Measurements from ENCODE around the gene EN2. TPM values are rescaled to one million over a fixed set of nuclear protein-coding genes. Genes with fewer than 3 reads are reported as not detected.

The EN2 gene
- total RNA-seq, 1 experiment from 2014 or later, result 1.5 TPM

DNA sequence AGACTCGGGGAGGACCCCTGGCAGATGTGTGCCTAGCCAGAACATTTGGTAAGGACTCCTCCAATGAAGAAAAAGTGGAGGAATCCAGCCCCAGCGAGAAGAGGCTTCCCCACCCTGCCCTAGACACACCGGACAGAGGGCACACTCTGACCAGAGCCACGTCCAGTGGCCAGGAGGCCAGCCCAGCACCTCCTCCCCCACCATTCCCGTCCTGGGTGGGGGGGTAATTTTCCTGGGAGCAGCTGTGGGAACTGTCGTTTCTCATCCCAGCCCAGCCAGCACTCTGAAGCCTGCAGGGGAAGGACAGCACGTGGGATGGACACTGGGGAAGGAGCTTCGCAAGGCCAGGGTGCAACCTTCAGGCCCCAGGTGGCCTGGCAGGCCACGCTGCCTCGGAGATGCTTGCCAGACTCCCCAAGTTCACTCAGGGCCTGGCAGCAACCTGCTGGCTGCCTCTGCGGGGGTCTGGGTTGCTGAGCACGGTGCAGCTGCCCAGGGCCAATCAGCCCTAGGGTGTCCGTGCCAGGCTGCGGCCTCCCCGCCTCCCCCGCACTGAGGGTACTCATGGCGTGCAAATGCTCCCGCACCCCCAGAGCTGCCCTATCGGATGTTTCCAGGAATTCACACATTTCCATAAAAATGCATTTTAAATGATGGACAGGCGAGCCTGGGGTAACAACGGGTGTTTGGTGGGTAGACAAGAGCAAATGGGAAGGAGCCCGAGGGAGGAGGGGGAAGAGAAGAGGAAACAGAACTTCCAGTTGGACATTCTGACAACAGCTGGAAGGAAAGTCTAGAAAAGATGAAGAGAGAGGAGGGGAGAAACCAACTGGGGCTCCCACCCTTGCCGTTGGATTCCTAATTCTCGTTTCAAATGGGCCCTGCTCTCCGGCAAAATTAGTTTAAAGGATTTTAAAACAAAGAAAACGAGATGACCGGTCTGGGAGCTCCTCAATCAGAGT is 1.9 kb upstream of the EN2 start:
- H3K4me1 ChIP-seq (ENCODE audit: control insufficient read depth, insufficient read depth, low read length), result no peaks in the 10 kb centered on the region
- DNase-seq (ENCODE audit: low read depth, low spot score) (no peak), ATAC-seq (no peak)
- H3K36me3 ChIP-seq (ENCODE audit: control insufficient read depth, insufficient read depth, low read length), result no peaks in the 10 kb centered on the region
- in situ Hi-C loops (cut with HindIII; ENCODE audit: low pct_unique_long_range_greater_than_20kb, low sequenced_read_pairs) (no loop called here), intact Hi-C loops (cut with micrococcal nuclease; ENCODE audit: unreplicated experiment) (no loop called here)
- ChIA-PET POLR2A (no interaction called here), CTCF (no interaction called here)
- peak overlapping the region; percentile 56 to 72 for H3K4me3 ChIP-seq (ENCODE audit: low read depth in 2 of 2, low read length in 2 of 2)
- H3K9me3 ChIP-seq (ENCODE audit: control insufficient read depth, insufficient read depth, low read depth, low read length), result no peaks in the 10 kb centered on the region
- no TSS peak for BruUV-seq (replicated peaks)
- no peak for TF ChIP-seq REST (IDR thresholded peaks at IDR 0.05; ENCODE audit: insufficient read depth in 1 of 2, low read depth in 2 of 2, low read length in 1 of 2)
- no peak for TF ChIP-seq TCF7L2 (IDR thresholded peaks at IDR 0.05; ENCODE audit: low read depth, low read length)
- TF ChIP-seq SIN3A (IDR thresholded peaks at IDR 0.05; ENCODE audit: borderline replicate concordance, insufficient read depth, low read depth, low read length), result no peak
- TF ChIP-seq, protein P1, sequence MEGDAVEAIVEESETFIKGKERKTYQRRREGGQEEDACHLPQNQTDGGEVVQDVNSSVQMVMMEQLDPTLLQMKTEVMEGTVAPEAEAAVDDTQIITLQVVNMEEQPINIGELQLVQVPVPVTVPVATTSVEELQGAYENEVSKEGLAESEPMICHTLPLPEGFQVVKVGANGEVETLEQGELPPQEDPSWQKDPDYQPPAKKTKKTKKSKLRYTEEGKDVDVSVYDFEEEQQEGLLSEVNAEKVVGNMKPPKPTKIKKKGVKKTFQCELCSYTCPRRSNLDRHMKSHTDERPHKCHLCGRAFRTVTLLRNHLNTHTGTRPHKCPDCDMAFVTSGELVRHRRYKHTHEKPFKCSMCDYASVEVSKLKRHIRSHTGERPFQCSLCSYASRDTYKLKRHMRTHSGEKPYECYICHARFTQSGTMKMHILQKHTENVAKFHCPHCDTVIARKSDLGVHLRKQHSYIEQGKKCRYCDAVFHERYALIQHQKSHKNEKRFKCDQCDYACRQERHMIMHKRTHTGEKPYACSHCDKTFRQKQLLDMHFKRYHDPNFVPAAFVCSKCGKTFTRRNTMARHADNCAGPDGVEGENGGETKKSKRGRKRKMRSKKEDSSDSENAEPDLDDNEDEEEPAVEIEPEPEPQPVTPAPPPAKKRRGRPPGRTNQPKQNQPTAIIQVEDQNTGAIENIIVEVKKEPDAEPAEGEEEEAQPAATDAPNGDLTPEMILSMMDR (IDR thresholded peaks at IDR 0.05), result no peak
- no peak for TF ChIP-seq POLR2AphosphoS5 (IDR thresholded peaks at IDR 0.05; ENCODE audit: low read depth, low read length)
- peaks cover 26% of the 10 kb centered on the region for H3K27me3 ChIP-seq (ENCODE audit: control insufficient read depth, insufficient read depth, low read length)
- no peak overlapping the region for H3K27ac ChIP-seq (ENCODE audit: low read length)

- H3K4me1 ChIP-seq (ENCODE audit: control insufficient read depth, insufficient read depth, low read length), result no peaks in the 10 kb centered on the region
Measured at GRCh38 chr7:155456738-155457543, 988 bp upstream of the EN2 start.

More at GRCh38 chr7:155456738-155457543, 988 bp upstream of the EN2 start:
- POLR2A ChIA-PET, result no interaction called here
- no peak for DNase-seq (ENCODE audit: low read depth, low spot score)
- peak overlapping the region; percentile 52; the same call in 1 of the 2 replicates for H3K27ac ChIP-seq (ENCODE audit: low read length)
- CTCF ChIA-PET, result no interaction called here
- peaks cover 19% of the 10 kb centered on the region for H3K27me3 ChIP-seq (ENCODE audit: control insufficient read depth, insufficient read depth, low read length)
- H3K9me3 ChIP-seq (ENCODE audit: control insufficient read depth, insufficient read depth, low read depth, low read length), result no peaks in the 10 kb centered on the region
- H3K36me3 ChIP-seq (ENCODE audit: control insufficient read depth, insufficient read depth, low read length), result no peaks in the 10 kb centered on the region
- peak overlapping the region; percentile 56 to 72 for H3K4me3 ChIP-seq (ENCODE audit: low read depth in 2 of 2, low read length in 2 of 2)
- in situ Hi-C loops (cut with HindIII; ENCODE audit: low pct_unique_long_range_greater_than_20kb, low sequenced_read_pairs) (no loop called here), intact Hi-C loops (cut with micrococcal nuclease; ENCODE audit: unreplicated experiment) (no loop called here)
- no TSS peak for BruUV-seq (replicated peaks)
- ATAC-seq, result peak; percentile 92
- no peak for TF ChIP-seq SIN3A (IDR thresholded peaks at IDR 0.05; ENCODE audit: borderline replicate concordance, insufficient read depth, low read depth, low read length)
- TF ChIP-seq REST (IDR thresholded peaks at IDR 0.05; ENCODE audit: insufficient read depth in 1 of 2, low read depth in 2 of 2, low read length in 1 of 2), result no peak
- no peak for TF ChIP-seq POLR2AphosphoS5 (IDR thresholded peaks at IDR 0.05; ENCODE audit: low read depth, low read length)
- TF ChIP-seq TCF7L2 (IDR thresholded peaks at IDR 0.05; ENCODE audit: low read depth, low read length), result 0 out of 2 replicates have a peak, but pooled peaks have one; percentile 23
- TF ChIP-seq, protein P1 (IDR thresholded peaks at IDR 0.05), result no peak

Data from Panc1 (cell line).